Uterus (tissue), 4 donors: ENCODE measurements around the gene COL28A1. TPM values are rescaled to one million over a fixed set of nuclear protein-coding genes. Genes with fewer than 3 reads are reported as not detected.

ENCODE experiments used
- DNase-seq, 2 donors: peaks; one replicate each; pipeline ENCODE4 v3.0.0-alpha.2; 2019 to 2020
- H3K27ac ChIP-seq, 2 donors: fragments of 200-600 bp; sonication (generic); 1 replicate in 1 of 2; 2 replicates in 1 of 2; pipeline ENCODE4 v1.5.1; 2016 to 2018
- H3K27me3 ChIP-seq, 2 donors: fragments of 200-600 bp; sonication (generic); one replicate each; pipeline ENCODE4 v1.5.1; 2018 to 2019; ENCODE audit warnings: control low read depth in 1 of 2
- H3K36me3 ChIP-seq, 2 donors: fragments of 200-600 bp; sonication (generic); one replicate each; pipeline ENCODE4 v1.5.1; 2019; ENCODE audit warnings: control low read depth in 1 of 2
- H3K4me1 ChIP-seq, 2 donors: fragments of 200-600 bp; sonication (generic); one replicate each; pipeline ENCODE4 v1.5.1; 2018 to 2019; ENCODE audit warnings: control low read depth in 1 of 2
- H3K4me3 ChIP-seq, 2 donors: fragments of 200-600 bp; sonication (generic); 1 replicate in 1 of 2; 2 replicates in 1 of 2; pipeline ENCODE4 v1.5.1; 2018 to 2019; ENCODE audit warnings: mild to moderate bottlenecking in 1 of 2
- H3K9me3 ChIP-seq, 2 donors: fragments of 200-600 bp; sonication (generic); one replicate each; pipeline ENCODE4 v1.5.1; 2019; ENCODE audit warnings: control low read depth in 1 of 2
- POLR2A ChIP-seq, 2 donors: fragments of 450-650 bp; IDR thresholded peaks; one replicate each; pipeline ENCODE4 v1.6.1; 2016; ENCODE audit warnings: antibody characterized with exemption in 2 of 2, mild to moderate bottlenecking in 1 of 2, moderate library complexity in 1 of 2
- intact Hi-C: fragments of 100-400 bp; cut with DNase I; formaldehyde crosslinking; loops from one replicate; pipeline ENCODE4 v1.15.1; 2023; ENCODE audit warnings: low total_unique reads
- total RNA-seq, 4 donors: library from RNA; depleted of rRNA in 3 of 4; stranded (reverse); fragments of >200 nt in 3 of 4; gene quantifications; one replicate each; pipeline versions ENCODE4 v1.1.0 to v1.2.4, GENCODE V29; 2014 to 2023
- TF ChIP-seq, protein P1 (sequence below), 4 experiments: fragments of 200-600 bp in 2 of 4; fragments of 450-650 bp in 2 of 4; sonication (generic) in 2 of 4; IDR thresholded peaks; one replicate each; pipeline ENCODE4 v1.5.1; 2016 to 2019; ENCODE audit warnings: antibody characterized with exemption in 4 of 4, mild to moderate bottlenecking in 2 of 4, moderate library complexity in 1 of 4
- donor health status: DM: yes; HTN: yes; CAD: no.

Gene COL28A1
- total RNA-seq, 4 donors from 2014 or later, result 0.26 to 6.8 (median 1.7) TPM

DNA sequence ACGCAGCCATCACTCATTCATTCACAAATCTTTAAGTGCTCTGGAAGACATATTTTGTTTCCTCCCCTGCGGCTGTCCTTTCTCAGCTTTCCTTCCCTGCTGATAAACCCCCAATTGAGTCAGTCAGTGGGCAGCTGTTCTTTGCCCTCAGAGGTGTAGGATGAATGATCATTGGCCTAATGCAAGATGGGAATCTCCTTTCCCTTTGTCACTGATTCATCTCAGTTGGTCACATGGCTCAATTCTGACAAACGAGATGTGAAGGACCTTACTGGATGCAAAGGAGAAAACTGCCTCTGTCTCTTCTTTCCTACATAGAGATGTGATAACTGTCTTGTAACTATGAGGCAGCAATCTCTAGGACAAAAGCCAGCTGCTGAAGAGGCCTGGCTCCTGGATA, 44.6 kb downstream of the COL28A1 start:
- intact Hi-C loops, result no loop called here
- no peak for TF ChIP-seq POLR2A (IDR thresholded peaks at IDR 0.05)
- TF ChIP-seq, protein P1, sequence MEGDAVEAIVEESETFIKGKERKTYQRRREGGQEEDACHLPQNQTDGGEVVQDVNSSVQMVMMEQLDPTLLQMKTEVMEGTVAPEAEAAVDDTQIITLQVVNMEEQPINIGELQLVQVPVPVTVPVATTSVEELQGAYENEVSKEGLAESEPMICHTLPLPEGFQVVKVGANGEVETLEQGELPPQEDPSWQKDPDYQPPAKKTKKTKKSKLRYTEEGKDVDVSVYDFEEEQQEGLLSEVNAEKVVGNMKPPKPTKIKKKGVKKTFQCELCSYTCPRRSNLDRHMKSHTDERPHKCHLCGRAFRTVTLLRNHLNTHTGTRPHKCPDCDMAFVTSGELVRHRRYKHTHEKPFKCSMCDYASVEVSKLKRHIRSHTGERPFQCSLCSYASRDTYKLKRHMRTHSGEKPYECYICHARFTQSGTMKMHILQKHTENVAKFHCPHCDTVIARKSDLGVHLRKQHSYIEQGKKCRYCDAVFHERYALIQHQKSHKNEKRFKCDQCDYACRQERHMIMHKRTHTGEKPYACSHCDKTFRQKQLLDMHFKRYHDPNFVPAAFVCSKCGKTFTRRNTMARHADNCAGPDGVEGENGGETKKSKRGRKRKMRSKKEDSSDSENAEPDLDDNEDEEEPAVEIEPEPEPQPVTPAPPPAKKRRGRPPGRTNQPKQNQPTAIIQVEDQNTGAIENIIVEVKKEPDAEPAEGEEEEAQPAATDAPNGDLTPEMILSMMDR (IDR thresholded peaks at IDR 0.05), result no peak
- Histone ChIP-seq H3K36me3 (no peaks in the 10 kb centered on the region), H3K4me3 (no peak overlapping the region), H3K27me3 (no peaks in the 10 kb centered on the region), H3K27ac (no peak overlapping the region), H3K4me1 (no peaks in the 10 kb centered on the region), H3K9me3 (no peaks in the 10 kb centered on the region)
- no peak for DNase-seq

DNA sequence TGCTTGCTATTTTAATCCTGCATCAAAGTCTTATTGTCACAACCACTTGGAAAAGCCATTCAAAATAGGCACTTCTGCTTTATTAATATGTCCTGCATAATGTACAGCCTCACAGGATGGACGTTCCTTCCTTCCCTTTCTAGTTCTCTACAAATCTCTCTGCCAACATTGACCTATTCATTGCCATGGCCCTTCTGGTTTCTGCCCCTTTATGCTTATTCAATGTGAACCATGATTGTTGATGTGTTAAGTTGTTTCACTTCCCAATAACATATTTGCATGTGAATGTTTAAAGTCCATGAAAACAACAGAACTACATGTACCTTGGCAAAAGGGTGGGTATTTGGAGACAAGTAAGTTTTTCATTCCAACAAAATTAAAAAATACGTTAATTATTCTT, 45.7 kb downstream of the COL28A1 start:
- intact Hi-C loops, result no loop called here
- H3K9me3 ChIP-seq, result no peaks in the 10 kb centered on the region
- no peak for DNase-seq
- no peaks in the 10 kb centered on the region for H3K36me3 ChIP-seq
- no peaks in the 10 kb centered on the region for H3K27me3 ChIP-seq
- TF ChIP-seq, protein P1 (IDR thresholded peaks at IDR 0.05), result no peak
- TF ChIP-seq POLR2A (IDR thresholded peaks at IDR 0.05), result no peak
- no peaks in the 10 kb centered on the region for H3K4me1 ChIP-seq
- H3K4me3 ChIP-seq, result no peak overlapping the region
- no peak overlapping the region for H3K27ac ChIP-seq

DNA sequence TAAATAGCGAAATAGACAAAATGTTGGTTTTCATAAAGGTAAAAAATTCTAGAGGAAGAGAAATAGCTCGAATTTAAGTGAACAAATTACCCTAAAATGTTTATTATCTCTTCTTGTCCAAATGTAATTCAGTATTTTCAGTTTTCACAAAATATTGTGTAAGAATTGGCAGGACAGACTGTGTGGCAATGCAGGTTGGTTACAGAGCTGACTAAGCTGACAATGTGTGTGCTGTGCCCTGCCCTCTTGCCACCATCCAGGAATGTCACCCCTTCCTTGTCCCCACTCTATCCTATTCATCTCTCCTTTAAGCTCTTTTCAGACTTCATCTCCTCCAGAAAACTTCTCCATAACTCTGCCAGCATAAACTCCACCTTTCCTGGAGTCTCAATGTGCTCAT, 46.1 kb downstream of the COL28A1 start:
- no peak overlapping the region for H3K27ac ChIP-seq
- no peak for DNase-seq
- no peak overlapping the region for H3K4me3 ChIP-seq
- TF ChIP-seq, protein P1 (IDR thresholded peaks at IDR 0.05), result no peak
- TF ChIP-seq POLR2A (IDR thresholded peaks at IDR 0.05), result no peak
- H3K9me3 ChIP-seq, result no peaks in the 10 kb centered on the region
- no peaks in the 10 kb centered on the region for H3K36me3 ChIP-seq
- intact Hi-C loops, result no loop called here
- H3K4me1 ChIP-seq, result no peaks in the 10 kb centered on the region
- no peaks in the 10 kb centered on the region for H3K27me3 ChIP-seq

DNA sequence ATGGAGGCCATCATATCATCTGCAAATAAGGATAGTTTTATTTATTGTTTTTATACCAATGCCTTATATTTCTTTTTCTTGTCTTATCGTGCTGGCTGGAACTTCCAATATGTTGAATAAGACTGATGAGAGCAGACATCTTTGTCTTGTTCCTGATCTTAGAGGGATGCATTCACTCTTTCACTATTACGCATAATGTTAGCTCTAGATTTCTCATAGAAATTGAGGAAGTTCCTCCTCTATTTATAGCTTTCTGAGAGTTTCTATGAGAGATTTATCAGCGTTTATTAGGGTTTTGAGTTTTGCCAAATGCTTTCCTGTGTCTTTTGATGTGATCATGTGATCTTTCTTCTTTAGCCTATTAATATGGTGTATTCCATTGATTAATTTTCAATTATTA, 49.3 kb downstream of the COL28A1 start:
- intact Hi-C loops, result no loop called here

DNA sequence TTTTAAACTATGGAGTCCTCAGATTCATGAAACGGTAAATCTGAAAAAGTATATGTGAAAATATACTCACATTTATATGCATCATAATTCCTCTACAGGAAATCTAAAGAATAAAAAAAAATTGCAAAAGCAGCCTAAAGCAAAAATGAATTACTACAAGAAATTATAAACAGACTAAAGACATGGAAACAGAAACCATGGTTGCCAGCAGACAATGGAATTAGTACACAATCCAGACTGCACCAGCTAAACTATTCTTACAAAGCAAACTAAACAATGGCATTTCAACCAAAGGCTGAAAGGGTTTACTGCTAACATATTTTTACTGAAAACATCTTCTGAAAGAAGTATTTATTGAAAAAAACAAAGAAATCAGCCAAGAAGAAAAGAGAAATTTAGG, 51.6 kb downstream of the COL28A1 start:
- Histone ChIP-seq H3K4me1 (no peaks in the 10 kb centered on the region), H3K4me3 (no peak overlapping the region), H3K36me3 (no peaks in the 10 kb centered on the region), H3K27me3 (no peaks in the 10 kb centered on the region), H3K9me3 (no peaks in the 10 kb centered on the region), H3K27ac (no peak overlapping the region)
- DNase-seq, result no peak
- TF ChIP-seq, protein P1 (IDR thresholded peaks at IDR 0.05), result no peak
- TF ChIP-seq POLR2A (IDR thresholded peaks at IDR 0.05), result no peak
- intact Hi-C loops, result no loop called here

More for the DNA sequence above, 49.3 kb downstream of the COL28A1 start:
- Histone ChIP-seq H3K27me3 (no peaks in the 10 kb centered on the region), H3K4me3 (no peak overlapping the region), H3K36me3 (no peaks in the 10 kb centered on the region), H3K9me3 (no peaks in the 10 kb centered on the region), H3K4me1 (no peaks in the 10 kb centered on the region), H3K27ac (no peak overlapping the region)
- DNase-seq, result no peak
- TF ChIP-seq, protein P1 (IDR thresholded peaks at IDR 0.05), result no peak
- no peak for TF ChIP-seq POLR2A (IDR thresholded peaks at IDR 0.05)
